Measurements from ENCODE around the gene SLC25A10. TPM values are rescaled to one million over a fixed set of nuclear protein-coding genes. Genes with fewer than 3 reads are reported as not detected.

The SLC25A10 gene, protein sequence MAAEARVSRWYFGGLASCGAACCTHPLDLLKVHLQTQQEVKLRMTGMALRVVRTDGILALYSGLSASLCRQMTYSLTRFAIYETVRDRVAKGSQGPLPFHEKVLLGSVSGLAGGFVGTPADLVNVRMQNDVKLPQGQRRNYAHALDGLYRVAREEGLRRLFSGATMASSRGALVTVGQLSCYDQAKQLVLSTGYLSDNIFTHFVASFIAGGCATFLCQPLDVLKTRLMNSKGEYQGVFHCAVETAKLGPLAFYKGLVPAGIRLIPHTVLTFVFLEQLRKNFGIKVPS
- total RNA-seq (2022; extraction: Qiagen RNA extraction), result 28.7 to 46.5 TPM (median 44.6 TPM) in 5 replicates

DNA sequence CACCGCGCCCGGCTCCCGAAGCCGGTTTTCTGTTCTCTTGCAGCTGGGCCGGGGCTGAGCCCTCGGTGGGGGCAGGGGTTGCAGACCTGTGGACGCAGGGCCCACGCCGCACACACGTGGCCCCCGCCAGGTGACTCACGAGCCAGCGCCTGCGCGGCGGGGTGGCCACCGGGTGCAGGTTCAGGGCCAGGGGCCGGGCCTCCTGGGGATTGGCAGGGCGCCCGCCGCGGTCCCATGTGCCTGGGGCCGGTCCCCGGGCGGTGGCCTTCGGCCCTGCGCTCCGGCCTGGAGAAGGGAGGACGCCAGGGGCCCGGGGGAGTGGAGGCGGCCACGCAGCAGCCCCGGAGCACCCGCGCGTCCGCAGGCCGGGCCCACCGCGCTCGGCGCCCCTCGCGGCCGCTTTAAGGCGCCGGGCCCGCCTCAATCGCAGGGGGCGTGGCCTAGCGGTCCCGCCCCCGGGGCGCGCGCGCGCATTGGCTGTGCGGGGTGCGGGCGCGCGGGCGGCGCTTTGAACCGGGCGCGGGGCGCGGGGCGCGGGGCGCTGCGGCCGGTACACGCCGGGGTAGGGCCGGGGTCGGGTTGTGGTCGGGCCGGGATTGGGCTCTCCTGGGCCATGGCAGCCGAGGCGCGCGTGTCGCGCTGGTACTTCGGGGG lies at the start of gene SLC25A10:
SLC25A10 (plus strand) TSS at position 471 of the 654 bp plus-strand sequence; CDS start at position 614, 143 bp downstream.

GRCh38 chr17:81666342-81667191 lies 45.5 kb upstream of the SLC25A10 start, which contains the start of the genes CCDC137 and OXLD1:
CCDC137 (plus strand) TSS chr17:81666737; CDS start chr17:81666767, 30 bp downstream.
OXLD1 (minus strand) TSS chr17:81666605; CDS start chr17:81666577, 28 bp downstream.

DNA sequence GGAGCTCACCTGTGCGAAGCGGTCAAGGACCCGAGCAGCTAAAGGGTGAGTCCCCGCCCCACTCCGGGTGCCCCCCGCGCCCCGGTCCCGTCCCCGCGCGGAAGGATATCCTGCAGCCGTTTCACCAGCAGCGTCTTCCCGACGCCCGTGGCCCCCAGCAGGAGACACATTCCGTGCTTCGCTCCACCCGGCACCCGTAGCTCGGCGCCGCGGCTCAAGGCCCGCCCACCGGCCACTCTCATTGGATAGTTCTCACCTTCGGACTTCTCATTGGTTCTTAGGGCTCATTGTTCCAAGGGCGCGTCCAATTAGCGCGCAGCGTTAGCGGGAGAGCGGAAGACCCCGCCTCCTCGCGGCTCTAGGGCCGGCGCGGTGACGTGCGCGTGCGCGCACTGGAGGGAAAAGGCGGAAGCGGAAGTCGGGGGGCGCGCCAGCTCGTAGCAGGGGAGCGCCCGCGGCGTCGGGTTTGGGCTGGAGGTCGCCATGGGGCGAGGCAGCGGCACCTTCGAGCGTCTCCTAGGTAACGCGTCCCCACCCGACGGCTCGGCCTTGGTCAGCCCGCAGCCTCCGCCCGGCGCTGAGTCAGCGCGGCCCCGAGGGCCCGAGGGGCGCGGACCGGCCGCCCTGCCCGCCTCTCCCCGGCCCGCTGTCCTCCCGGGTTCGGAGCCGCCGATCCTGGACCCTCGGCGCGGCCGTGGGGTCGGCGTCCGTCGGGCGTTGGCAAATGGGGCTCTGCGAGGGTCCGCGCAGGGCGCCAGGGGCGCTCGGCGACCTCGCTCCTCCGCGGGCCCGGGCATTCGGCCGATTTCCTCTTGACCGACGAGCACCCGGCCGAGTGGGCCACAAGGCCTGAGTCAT lies 28.3 kb upstream of the SLC25A10 start, which contains the start of the genes ARL16 and HGS:
ARL16 (minus strand) TSS at position 214 of the 858 bp plus-strand sequence; CDS start at position 170, 44 bp downstream.
HGS (plus strand) TSS at position 428 of the 858 bp plus-strand sequence; CDS start at position 484, 56 bp downstream.

DNA sequence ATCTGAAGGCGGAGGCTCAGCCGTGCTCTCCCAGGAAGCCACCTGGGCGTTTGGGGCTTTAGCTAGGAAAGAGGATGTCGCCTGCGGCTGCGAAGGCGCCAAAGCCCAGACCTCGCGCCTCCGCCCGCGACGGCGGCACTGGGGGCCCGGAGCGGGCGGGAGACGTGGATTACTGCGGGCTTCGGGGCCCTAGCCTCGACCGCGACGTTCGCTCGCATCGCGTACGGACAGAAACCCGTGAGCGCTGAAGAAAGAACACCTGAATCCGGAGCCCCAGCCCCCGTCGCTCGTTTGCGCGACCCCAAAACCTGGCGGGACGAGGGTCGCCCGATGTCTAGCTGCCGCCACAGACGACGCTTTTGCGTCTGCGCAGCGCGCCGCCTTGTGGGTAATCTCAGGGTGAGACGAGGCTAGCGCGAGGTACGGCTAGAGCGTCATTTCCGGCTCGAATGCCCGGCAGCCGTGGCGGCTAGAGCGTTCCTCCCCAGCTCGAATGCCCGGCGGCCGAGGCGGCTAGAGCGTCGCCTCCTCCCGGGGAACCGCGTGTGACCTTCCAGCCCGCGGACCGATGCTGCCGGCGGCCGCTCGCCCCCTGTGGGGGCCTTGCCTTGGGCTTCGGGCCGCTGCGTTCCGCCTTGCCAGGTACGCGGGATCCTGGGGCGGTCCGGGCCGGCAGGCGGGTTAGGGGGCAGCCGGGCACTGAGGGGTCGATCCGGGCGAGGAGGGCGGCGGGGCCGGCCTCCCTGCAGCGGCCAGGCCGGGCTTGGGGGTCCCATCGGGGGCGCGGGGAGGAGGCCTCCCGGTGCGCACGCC lies 8.9 kb upstream of the SLC25A10 start, which contains the start of gene MRPL12:
MRPL12 (plus strand) TSS at position 434 of the 813 bp plus-strand sequence; CDS start at position 569, 135 bp downstream.

Other genes with a start within 250 kb of the SLC25A10 start
- 5,013 to 5,756 TPM (median 5,242 TPM) in 5 replicates for gene ACTG1, start 199.5 kb upstream of the SLC25A10 start, total RNA-seq (2022; extraction: Qiagen RNA extraction)
- gene FSCN2, start 183.9 kb upstream of the SLC25A10 start, total RNA-seq (2022; extraction: Qiagen RNA extraction), result 0.59 to 1.9 TPM (median 1.4 TPM) in 5 replicates
- gene FAAP100, start 159.9 kb upstream of the SLC25A10 start, total RNA-seq (2022; extraction: Qiagen RNA extraction), result 15.9 to 27.5 TPM (median 24.4 TPM) in 5 replicates
- 85.8 to 102 TPM (median 100 TPM) in 5 replicates for gene NPLOC4, start 75.2 kb upstream of the SLC25A10 start, total RNA-seq (2022; extraction: Qiagen RNA extraction)
- 3.8 to 6.7 TPM (median 4.9 TPM) in 5 replicates for gene TSPAN10, start 75.1 kb upstream of the SLC25A10 start, total RNA-seq (2022; extraction: Qiagen RNA extraction)
- 1.4 to 3.3 TPM (median 2.0 TPM) in 5 replicates for gene PDE6G, start 55.7 kb upstream of the SLC25A10 start, total RNA-seq (2022; extraction: Qiagen RNA extraction)
- 33.6 to 64.7 TPM (median 63.2 TPM) in 5 replicates for gene OXLD1, start 45.7 kb upstream of the SLC25A10 start, total RNA-seq (2022; extraction: Qiagen RNA extraction)
- 54.3 to 69.6 TPM (median 62.0 TPM) in 5 replicates for gene CCDC137, start 45.5 kb upstream of the SLC25A10 start, total RNA-seq (2022; extraction: Qiagen RNA extraction)
- gene ARL16, start 28.5 kb upstream of the SLC25A10 start, total RNA-seq (2022; extraction: Qiagen RNA extraction), result 49.4 to 53.7 TPM (median 50.5 TPM) in 5 replicates
- 137 to 220 TPM (median 209 TPM) in 5 replicates for gene HGS, start 28.3 kb upstream of the SLC25A10 start, total RNA-seq (2022; extraction: Qiagen RNA extraction)
- gene MRPL12, start 8.9 kb upstream of the SLC25A10 start, total RNA-seq (2022; extraction: Qiagen RNA extraction), result 216 to 326 TPM (median 303 TPM) in 5 replicates
- 0.08 to 0.64 TPM (median 0.35 TPM) in 4 of 5 replicates, not detected in the other for gene GCGR, start 91.9 kb downstream of the SLC25A10 start, total RNA-seq (2022; extraction: Qiagen RNA extraction)
- 74.7 to 106 TPM (median 98.6 TPM) in 5 replicates for gene MCRIP1, start 121.0 kb downstream of the SLC25A10 start, total RNA-seq (2022; extraction: Qiagen RNA extraction)
- gene PPP1R27, start 122.8 kb downstream of the SLC25A10 start, total RNA-seq (2022; extraction: Qiagen RNA extraction), result 0.09 to 0.39 TPM (median 0.19 TPM) in 3 of 5 replicates, not detected in the others
- gene P4HB, start 148.3 kb downstream of the SLC25A10 start, total RNA-seq (2022; extraction: Qiagen RNA extraction), result 677 to 794 TPM (median 701 TPM) in 5 replicates
- gene ARHGDIA, start 159.1 kb downstream of the SLC25A10 start, total RNA-seq (2022; extraction: Qiagen RNA extraction), result 597 to 713 TPM (median 619 TPM) in 5 replicates
- gene ALYREF, start 179.3 kb downstream of the SLC25A10 start, total RNA-seq (2022; extraction: Qiagen RNA extraction), result 183 to 253 TPM (median 234 TPM) in 5 replicates
- 185 to 289 TPM (median 284 TPM) in 5 replicates for gene ANAPC11, start 179.4 kb downstream of the SLC25A10 start, total RNA-seq (2022; extraction: Qiagen RNA extraction)
- 0.39 to 0.65 TPM (median 0.55 TPM) in 5 replicates for gene NPB, start 190.0 kb downstream of the SLC25A10 start, total RNA-seq (2022; extraction: Qiagen RNA extraction)
- gene PCYT2, start 199.1 kb downstream of the SLC25A10 start, total RNA-seq (2022; extraction: Qiagen RNA extraction), result 13.8 to 19.1 TPM (median 17.3 TPM) in 5 replicates
- 33.0 to 54.0 TPM (median 44.8 TPM) in 5 replicates for gene SIRT7, start 205.9 kb downstream of the SLC25A10 start, total RNA-seq (2022; extraction: Qiagen RNA extraction)
- gene MAFG, start 215.5 kb downstream of the SLC25A10 start, total RNA-seq (2022; extraction: Qiagen RNA extraction), result 22.3 to 38.0 TPM (median 34.7 TPM) in 5 replicates
- gene PYCR1, start 225.0 kb downstream of the SLC25A10 start, total RNA-seq (2022; extraction: Qiagen RNA extraction), result 60.5 to 89.4 TPM (median 84.7 TPM) in 5 replicates
- gene MYADML2, start 234.9 kb downstream of the SLC25A10 start, total RNA-seq (2022; extraction: Qiagen RNA extraction), result not detected in 5 replicates
- gene NOTUM, start 248.9 kb downstream of the SLC25A10 start, total RNA-seq (2022; extraction: Qiagen RNA extraction), result 0.31 to 0.53 TPM (median 0.39 TPM) in 5 replicates